ENCODE data around the gene ASB13.

DNA sequence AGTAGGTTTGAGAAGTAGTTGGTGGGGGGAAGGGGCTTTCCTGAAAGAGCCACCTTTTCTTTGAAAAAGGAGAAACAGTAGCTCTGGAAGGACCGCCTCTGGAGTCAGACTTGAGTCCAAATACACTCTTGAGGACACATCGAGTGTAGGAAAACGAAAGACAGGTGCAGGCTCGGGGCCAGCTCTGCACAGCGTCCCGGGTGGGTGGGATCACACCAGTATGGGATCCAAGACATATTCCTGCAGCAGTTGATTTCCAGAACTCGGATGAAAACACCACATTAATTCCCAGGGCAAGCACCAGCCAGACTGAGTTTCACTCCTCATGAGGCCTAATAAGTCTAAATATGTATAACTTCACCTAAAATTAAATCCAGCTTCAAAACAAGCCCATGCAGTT, 61.4 kb downstream of the ASB13 start:
- TF ChIP-seq NFYA (IDR thresholded peaks at IDR 0.05; ENCODE audit: borderline replicate concordance, low read depth, low read length), result no peak
- TF ChIP-seq EZH2 (IDR thresholded peaks at IDR 0.05; ENCODE audit: borderline replicate concordance, control insufficient read depth, low read depth, low read length), result no peak
- TF ChIP-seq, protein P1, sequence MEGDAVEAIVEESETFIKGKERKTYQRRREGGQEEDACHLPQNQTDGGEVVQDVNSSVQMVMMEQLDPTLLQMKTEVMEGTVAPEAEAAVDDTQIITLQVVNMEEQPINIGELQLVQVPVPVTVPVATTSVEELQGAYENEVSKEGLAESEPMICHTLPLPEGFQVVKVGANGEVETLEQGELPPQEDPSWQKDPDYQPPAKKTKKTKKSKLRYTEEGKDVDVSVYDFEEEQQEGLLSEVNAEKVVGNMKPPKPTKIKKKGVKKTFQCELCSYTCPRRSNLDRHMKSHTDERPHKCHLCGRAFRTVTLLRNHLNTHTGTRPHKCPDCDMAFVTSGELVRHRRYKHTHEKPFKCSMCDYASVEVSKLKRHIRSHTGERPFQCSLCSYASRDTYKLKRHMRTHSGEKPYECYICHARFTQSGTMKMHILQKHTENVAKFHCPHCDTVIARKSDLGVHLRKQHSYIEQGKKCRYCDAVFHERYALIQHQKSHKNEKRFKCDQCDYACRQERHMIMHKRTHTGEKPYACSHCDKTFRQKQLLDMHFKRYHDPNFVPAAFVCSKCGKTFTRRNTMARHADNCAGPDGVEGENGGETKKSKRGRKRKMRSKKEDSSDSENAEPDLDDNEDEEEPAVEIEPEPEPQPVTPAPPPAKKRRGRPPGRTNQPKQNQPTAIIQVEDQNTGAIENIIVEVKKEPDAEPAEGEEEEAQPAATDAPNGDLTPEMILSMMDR (IDR thresholded peaks at IDR 0.05 in 2 of 3, conservative IDR thresholded peaks at IDR 0.05 in 1 of 3; ENCODE audit: control insufficient read depth in 2 of 3, extremely low read depth in 1 of 3, insufficient read depth in 1 of 3, low read depth in 3 of 3, low read length in 3 of 3), result no peak
- TF ChIP-seq, protein P2, sequence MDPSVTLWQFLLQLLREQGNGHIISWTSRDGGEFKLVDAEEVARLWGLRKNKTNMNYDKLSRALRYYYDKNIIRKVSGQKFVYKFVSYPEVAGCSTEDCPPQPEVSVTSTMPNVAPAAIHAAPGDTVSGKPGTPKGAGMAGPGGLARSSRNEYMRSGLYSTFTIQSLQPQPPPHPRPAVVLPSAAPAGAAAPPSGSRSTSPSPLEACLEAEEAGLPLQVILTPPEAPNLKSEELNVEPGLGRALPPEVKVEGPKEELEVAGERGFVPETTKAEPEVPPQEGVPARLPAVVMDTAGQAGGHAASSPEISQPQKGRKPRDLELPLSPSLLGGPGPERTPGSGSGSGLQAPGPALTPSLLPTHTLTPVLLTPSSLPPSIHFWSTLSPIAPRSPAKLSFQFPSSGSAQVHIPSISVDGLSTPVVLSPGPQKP (IDR thresholded peaks at IDR 0.05; ENCODE audit: low read depth, low read length), result no peak
- no peak for TF ChIP-seq SMC3 (IDR thresholded peaks at IDR 0.05; ENCODE audit: borderline replicate concordance, low read length)
- no peak for TF ChIP-seq YY1 (IDR thresholded peaks at IDR 0.05; ENCODE audit: low read depth, low read length)
- TF ChIP-seq HDAC6 (IDR thresholded peaks at IDR 0.05; ENCODE audit: unreplicated experiment), result no peak
- TF ChIP-seq POLR2A (IDR thresholded peaks at IDR 0.05; ENCODE audit: low read depth, low read length), result no peak
